H1 (cell line): ENCODE results near the gene NME3. TPM values are rescaled to one million over a fixed set of nuclear protein-coding genes. Genes with fewer than 3 reads are reported as not detected.

ENCODE experiments used
- CTCF ChIA-PET: fragments of 300-600 bp; sonication (Branson Sonifier 250); formaldehyde crosslinking; loops from one replicate; lab custom pipeline; 2021; ENCODE audit not compliant: partially characterized antibody; lab: Charles Lee
- POLR2A ChIA-PET: fragments of 300-600 bp; sonication (Branson Sonifier 250); formaldehyde crosslinking; loops from one replicate; lab custom pipeline; 2021; ENCODE audit warnings: inconsistent platforms; ENCODE audit not compliant: partially characterized antibody; lab: Charles Lee
- DNase-seq, 2 experiments: peaks; one replicate each; pipeline versions ENCODE4 v3.0.0 to v3.0.0-alpha.2; 2010 to 2022; ENCODE audit warnings: low spot score in 2 of 2, low read depth in 1 of 2, mixed read lengths in 1 of 2
- FAIRE-seq: peaks from 2 replicates; lab custom pipeline; 2011; peaks lifted over from hg19 to GRCh38; lab: Jason Lieb, UNC
- H2AFZ ChIP-seq: 2 replicates; pipeline ENCODE4 v1.8.1; 2012; ENCODE audit warnings: low read length, inconsistent platforms
- H2AK5ac ChIP-seq: 2 replicates; pipeline ENCODE4 v1.6.1; 2013; ENCODE audit warnings: low read depth, low read length
- H2BK120ac ChIP-seq: replicated peaks from 2 replicates; pipeline ENCODE3; 2013; ENCODE audit warnings: low read depth, low read length, inconsistent platforms
- H2BK12ac ChIP-seq: 2 replicates; pipeline ENCODE4 v1.6.1; 2013; ENCODE audit warnings: low read depth, low read length
- H2BK15ac ChIP-seq: 2 replicates; pipeline ENCODE4 v1.6.1; 2013; ENCODE audit warnings: low read length
- H2BK20ac ChIP-seq: 2 replicates; pipeline ENCODE4 v1.6.1; 2013; ENCODE audit warnings: low read length
- H2BK5ac ChIP-seq: 2 replicates; pipeline ENCODE4 v1.6.1; 2013; ENCODE audit warnings: low read depth, low read length
- H3K14ac ChIP-seq: 2 replicates; pipeline ENCODE4 v1.6.1; 2013; ENCODE audit warnings: inconsistent platforms; ENCODE audit not compliant: insufficient read length
- H3K18ac ChIP-seq: 2 replicates; pipeline ENCODE4 v1.6.1; 2013; ENCODE audit warnings: low read length; ENCODE audit errors: extremely low read depth
- H3K23ac ChIP-seq: 2 replicates; pipeline ENCODE4 v1.6.1; 2013; ENCODE audit warnings: inconsistent platforms; ENCODE audit not compliant: insufficient read length
- H3K23me2 ChIP-seq: 2 replicates; pipeline ENCODE4 v1.6.1; 2013; ENCODE audit warnings: low read depth, low read length
- H3K27ac ChIP-seq: 2 replicates; pipeline ENCODE4 v1.6.1; 2011; ENCODE audit warnings: low read depth, low read length, inconsistent platforms
- H3K27me3 ChIP-seq, 4 experiments: replicated peaks in 1 of 4; 1 replicate in 1 of 4; 2 replicates in 3 of 4; pipeline versions ENCODE4 v1.6.1 to v1.8.1; 2011 to 2013; ENCODE audit warnings: low read length in 3 of 4, mild to moderate bottlenecking in 3 of 4, inconsistent platforms in 2 of 4, mixed read lengths in 2 of 4, moderate library complexity in 1 of 4; ENCODE audit not compliant: control insufficient read depth in 3 of 4, insufficient read depth in 3 of 4; ENCODE audit errors: extremely low read depth in 1 of 4
- H3K36me3 ChIP-seq, 4 experiments: 2 replicates each; pipeline versions ENCODE4 v1.6.1 to v1.8.1; 2011 to 2013; ENCODE audit warnings: mild to moderate bottlenecking in 4 of 4, low read length in 3 of 4, moderate library complexity in 2 of 4, control low read depth in 1 of 4, inconsistent platforms in 1 of 4; ENCODE audit not compliant: insufficient read depth in 4 of 4, control insufficient read depth in 2 of 4
- H3K4ac ChIP-seq: replicated peaks from 2 replicates; pipeline ENCODE3; 2013; ENCODE audit warnings: low read length, low read depth, mixed read lengths, inconsistent platforms; ENCODE audit not compliant: insufficient read length
- H3K4me1 ChIP-seq, 4 experiments: replicated peaks in 1 of 4; 1 replicate in 1 of 4; 2 replicates in 3 of 4; pipeline versions ENCODE4 v1.6.1 to v1.8.1; 2011 to 2013; ENCODE audit warnings: low read length in 3 of 4, inconsistent platforms in 2 of 4, mixed read lengths in 1 of 4; ENCODE audit not compliant: insufficient read depth in 4 of 4, control insufficient read depth in 3 of 4
- H3K4me2 ChIP-seq, 2 experiments: 2 replicates each; pipeline versions ENCODE4 v1.6.1 to v1.8.1; 2011 to 2013; ENCODE audit warnings: low read depth in 2 of 2, low read length in 2 of 2, control low read depth in 1 of 2, inconsistent platforms in 1 of 2, mild to moderate bottlenecking in 1 of 2; ENCODE audit not compliant: insufficient read depth in 1 of 2
- H3K4me3 ChIP-seq, 4 experiments: fragments of 200-600, 300-600 bp in 1 of 4; sonication (generic), shearing (Covaris generic), sonication (Bioruptor Twin) in 1 of 4; 2 replicates each; pipeline versions ENCODE4 v1.5.1 to v1.8.1; 2011 to 2016; ENCODE audit warnings: low read length in 4 of 4, low read depth in 3 of 4, control low read depth in 2 of 4, inconsistent platforms in 2 of 4, mild to moderate bottlenecking in 2 of 4, mixed read lengths in 1 of 4, moderate library complexity in 1 of 4; ENCODE audit not compliant: insufficient read depth in 2 of 4; ENCODE audit errors: extremely low read depth in 1 of 4
- H3K56ac ChIP-seq: replicated peaks from 2 replicates; pipeline ENCODE3; 2013; ENCODE audit warnings: low read depth, mild to moderate bottlenecking, mixed read lengths, low read length, inconsistent platforms; ENCODE audit not compliant: insufficient read length
- H3K79me1 ChIP-seq: 2 replicates; pipeline ENCODE4 v1.6.1; 2013; ENCODE audit warnings: low read depth, low read length, control low read depth
- H3K79me2 ChIP-seq, 2 experiments: 2 replicates each; pipeline versions ENCODE4 v1.6.1 to v1.8.1; 2012 to 2013; ENCODE audit warnings: low read length in 2 of 2, mild to moderate bottlenecking in 2 of 2, inconsistent platforms in 1 of 2; ENCODE audit not compliant: insufficient read depth in 2 of 2, control insufficient read depth in 1 of 2
- H3K9ac ChIP-seq, 4 experiments: replicated peaks in 1 of 4; 1 replicate in 1 of 4; 2 replicates in 3 of 4; pipeline versions ENCODE4 v1.6.1 to v1.8.1; 2011 to 2013; ENCODE audit warnings: low read depth in 3 of 4, low read length in 3 of 4, control low read depth in 2 of 4, mild to moderate bottlenecking in 2 of 4, moderate library complexity in 2 of 4, inconsistent platforms in 1 of 4; ENCODE audit errors: extremely low read depth in 1 of 4
- H3K9me3 ChIP-seq, 2 experiments: 2 replicates each; pipeline versions ENCODE4 v1.6.1 to v1.8.1; 2012 to 2013; ENCODE audit warnings: mild to moderate bottlenecking in 2 of 2, moderate library complexity in 2 of 2, control low read depth in 1 of 2, inconsistent platforms in 1 of 2, low read depth in 1 of 2, low read length in 1 of 2, mixed read lengths in 1 of 2; ENCODE audit not compliant: insufficient read depth in 2 of 2
- H4K20me1 ChIP-seq, 2 experiments: replicated peaks in 1 of 2; 2 replicates each; pipeline versions ENCODE3 to v1.8.1; 2011 to 2013; ENCODE audit warnings: inconsistent platforms in 2 of 2, low read length in 2 of 2, mild to moderate bottlenecking in 1 of 2; ENCODE audit not compliant: insufficient read depth in 2 of 2, control insufficient read depth in 1 of 2
- H4K5ac ChIP-seq: 2 replicates; pipeline ENCODE4 v1.6.1; 2013; ENCODE audit warnings: low read length, low read depth, mixed read lengths, inconsistent platforms; ENCODE audit not compliant: insufficient read length
- H4K8ac ChIP-seq: 2 replicates; pipeline ENCODE4 v1.8.0; 2013; ENCODE audit warnings: mild to moderate bottlenecking, moderate library complexity, low read length, inconsistent platforms; ENCODE audit not compliant: insufficient read depth; ENCODE audit errors: extremely low read depth
- H4K91ac ChIP-seq: replicated peaks from 2 replicates; pipeline ENCODE3; 2013; ENCODE audit warnings: low read length, mixed read lengths, inconsistent platforms; ENCODE audit not compliant: insufficient read length
- WGBS, 2 experiments: shearing (Covaris generic) in 1 of 2; methylation state at CpG; one replicate each; pipeline versions ENCODE4 v1.1.6 to v1.1.7; 2013 to 2015; ENCODE audit warnings: low lambda C conversion rate in 2 of 2, mixed read lengths in 2 of 2, inconsistent platforms in 1 of 2, low coverage in 1 of 2, missing lambda C conversion rate in 1 of 2; ENCODE audit not compliant: insufficient replicate concordance in 2 of 2, insufficient coverage in 1 of 2, insufficient read length in 1 of 2; ENCODE audit errors: extremely low coverage in 1 of 2, missing lambda C conversion rate in 1 of 2; 5-methylcytosine and 5-hydroxymethylcytosine counted together
- polyA plus RNA-seq, 7 experiments: library from polyadenylated mRNA; depleted of rRNA in 3 of 7; stranded (reverse) in 5 of 7; unstranded in 2 of 7; fragments of >200 nt in 5 of 7; fragments of 200-250 nt in 2 of 7; gene quantifications; 1 replicate in 5 of 7; 2 replicates in 1 of 7; 4 replicates in 1 of 7; pipeline versions ENCODE4 v1.2.1 to v1.2.3, GENCODE V29; 2011 to 2013; ENCODE audit warnings: missing spikeins in 2 of 7, mixed read lengths in 2 of 7
- total RNA-seq: library from RNA; stranded (reverse); fragmentation: NEBNext Ultra II Directional; extraction: Animal tissue kit (Norgen Biotek cat#: 25700); gene quantifications from 2 replicates; pipeline ENCODE4 v1.2.1, GENCODE V29; 2021

NME3 gene
- total and polyA plus RNA-seq, 2 of the 8 experiments (the other 6 are each of a cell fraction or from before 2014, with no cell fraction given), result 72.5 to 163 TPM

GRCh38 chr16:1820946-1821290 is 49.6 kb upstream of the NME3 start:
- 98% methylated on average over 12 of the region's 12 CpGs; no CpG with 5 or more reads in 1 of the 2 experiments for WGBS, 2 experiments
- H3K23me2 ChIP-seq, result peaks cover 1% of the 10 kb centered on the region; the same call in 1 of the 2 replicates
- peaks cover 4 to 15% of the 10 kb centered on the region in 2 experiments for H4K20me1 ChIP-seq
- no peak overlapping the region for H2BK5ac ChIP-seq
- DNase-seq, result no peak
- no peak overlapping the region; the same call in 1 of the 2 replicates for H4K8ac ChIP-seq
- H3K9me3 ChIP-seq, result no peaks in the 10 kb centered on the region
- FAIRE-seq, result no peak
- H4K5ac ChIP-seq, result no peak overlapping the region
- H2BK20ac ChIP-seq, result no peak overlapping the region
- no peaks in the 10 kb centered on the region for H3K79me2 ChIP-seq
- no peak overlapping the region for H3K27ac ChIP-seq
- peaks cover 0 to 7% (median 3%) of the 10 kb centered on the region in 4 experiments; a peak in 5 of 8 replicates for H3K36me3 ChIP-seq
- no peak overlapping the region for H3K56ac ChIP-seq
- peaks cover 0 to 5% (median 0%) of the 10 kb centered on the region in 4 experiments; a peak in 3 of 7 replicates for H3K27me3 ChIP-seq
- no peak overlapping the region for H3K23ac ChIP-seq
- H3K4me2 ChIP-seq, result no peak overlapping the region
- peaks cover 0 to 5% (median 3%) of the 10 kb centered on the region in 4 experiments; a peak in 3 of 7 replicates for H3K4me1 ChIP-seq
- peaks cover 4% of the 10 kb centered on the region; the same call in 1 of the 2 replicates for H3K79me1 ChIP-seq
- ChIA-PET POLR2A (interaction anchor here (1.5 kb wide), 1 partner anchor 32 kb away, joined by 4 read pairs; no protein-coding TSS in a partner anchor), CTCF (interaction anchor here (1.5 kb wide), 1 partner anchor 10 kb away, joined by 7 read pairs; no protein-coding TSS in a partner anchor)
- H3K18ac ChIP-seq, result no peak overlapping the region
- H3K9ac ChIP-seq, result no peak overlapping the region
- H2AK5ac ChIP-seq, result no peak overlapping the region
- H4K91ac ChIP-seq, result no peak overlapping the region
- no peak overlapping the region for H2BK12ac ChIP-seq
- H3K14ac ChIP-seq, result no peak overlapping the region
- H2BK15ac ChIP-seq, result no peak overlapping the region
- no peak overlapping the region for H2AFZ ChIP-seq
- H3K4ac ChIP-seq, result no peak overlapping the region
- H3K4me3 ChIP-seq, result no peak overlapping the region
- H2BK120ac ChIP-seq, result no peak overlapping the region
